Epithelial cell of proximal tubule (primary cell): ENCODE results near the gene ANLN. TPM values are rescaled to one million over a fixed set of nuclear protein-coding genes. Genes with fewer than 3 reads are reported as not detected.

Experiments used
- DNase-seq: peaks from one replicate; pipeline ENCODE4 v3.0.0-alpha.2; 2011; ENCODE audit warnings: low read depth
- H3K4me3 ChIP-seq: 2 replicates; pipeline ENCODE4 v1.5.1; 2011; ENCODE audit warnings: low read depth, mild to moderate bottlenecking, low read length
- total RNA-seq: library from RNA; depleted of rRNA; stranded (reverse); fragments of >200 nt; gene quantifications from 2 replicates; pipeline ENCODE4 v1.2.3, GENCODE V29; 2015
- TF ChIP-seq, protein P1 (sequence below): conservative IDR thresholded peaks from 2 replicates; pipeline ENCODE4 v1.5.1; 2012; ENCODE audit warnings: low read depth, mild to moderate bottlenecking, low read length

Gene ANLN, protein sequence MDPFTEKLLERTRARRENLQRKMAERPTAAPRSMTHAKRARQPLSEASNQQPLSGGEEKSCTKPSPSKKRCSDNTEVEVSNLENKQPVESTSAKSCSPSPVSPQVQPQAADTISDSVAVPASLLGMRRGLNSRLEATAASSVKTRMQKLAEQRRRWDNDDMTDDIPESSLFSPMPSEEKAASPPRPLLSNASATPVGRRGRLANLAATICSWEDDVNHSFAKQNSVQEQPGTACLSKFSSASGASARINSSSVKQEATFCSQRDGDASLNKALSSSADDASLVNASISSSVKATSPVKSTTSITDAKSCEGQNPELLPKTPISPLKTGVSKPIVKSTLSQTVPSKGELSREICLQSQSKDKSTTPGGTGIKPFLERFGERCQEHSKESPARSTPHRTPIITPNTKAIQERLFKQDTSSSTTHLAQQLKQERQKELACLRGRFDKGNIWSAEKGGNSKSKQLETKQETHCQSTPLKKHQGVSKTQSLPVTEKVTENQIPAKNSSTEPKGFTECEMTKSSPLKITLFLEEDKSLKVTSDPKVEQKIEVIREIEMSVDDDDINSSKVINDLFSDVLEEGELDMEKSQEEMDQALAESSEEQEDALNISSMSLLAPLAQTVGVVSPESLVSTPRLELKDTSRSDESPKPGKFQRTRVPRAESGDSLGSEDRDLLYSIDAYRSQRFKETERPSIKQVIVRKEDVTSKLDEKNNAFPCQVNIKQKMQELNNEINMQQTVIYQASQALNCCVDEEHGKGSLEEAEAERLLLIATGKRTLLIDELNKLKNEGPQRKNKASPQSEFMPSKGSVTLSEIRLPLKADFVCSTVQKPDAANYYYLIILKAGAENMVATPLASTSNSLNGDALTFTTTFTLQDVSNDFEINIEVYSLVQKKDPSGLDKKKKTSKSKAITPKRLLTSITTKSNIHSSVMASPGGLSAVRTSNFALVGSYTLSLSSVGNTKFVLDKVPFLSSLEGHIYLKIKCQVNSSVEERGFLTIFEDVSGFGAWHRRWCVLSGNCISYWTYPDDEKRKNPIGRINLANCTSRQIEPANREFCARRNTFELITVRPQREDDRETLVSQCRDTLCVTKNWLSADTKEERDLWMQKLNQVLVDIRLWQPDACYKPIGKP
- total RNA-seq: 155 and 187 TPM in 2 replicates

DNA sequence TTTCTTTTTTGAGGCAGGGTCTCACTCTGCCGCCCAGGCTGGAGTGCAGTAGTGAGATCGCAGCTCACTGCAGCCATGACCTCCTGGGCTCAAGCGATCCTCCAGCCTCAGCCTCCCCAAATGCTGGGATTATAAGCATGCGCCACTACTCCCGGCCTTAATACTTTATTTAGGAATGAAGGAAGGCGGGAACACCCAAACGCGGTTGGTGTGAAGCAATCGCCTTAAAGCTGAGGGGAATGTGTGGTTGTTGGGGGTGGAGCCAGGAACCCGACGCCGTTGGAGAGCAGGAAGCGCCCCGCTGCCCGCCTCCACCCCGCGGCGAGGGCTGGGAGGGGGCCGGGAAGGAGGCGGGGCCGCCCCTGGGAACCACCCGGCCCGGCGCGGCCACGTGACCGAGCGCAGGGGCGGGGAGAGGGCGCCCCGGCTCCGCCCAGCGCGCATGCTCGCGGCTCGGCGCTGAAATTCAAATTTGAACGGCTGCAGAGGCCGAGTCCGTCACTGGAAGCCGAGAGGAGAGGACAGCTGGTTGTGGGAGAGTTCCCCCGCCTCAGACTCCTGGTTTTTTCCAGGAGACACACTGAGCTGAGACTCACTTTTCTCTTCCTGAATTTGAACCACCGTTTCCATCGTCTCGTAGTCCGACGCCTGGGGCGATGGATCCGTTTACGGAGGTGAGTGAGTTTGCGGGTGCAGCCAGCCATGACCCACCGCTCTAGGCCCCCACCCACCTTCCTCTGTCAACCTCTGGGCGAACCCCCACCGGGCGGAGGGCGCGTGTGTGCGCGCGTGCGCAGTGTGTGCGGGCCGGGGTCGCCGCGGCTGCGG is at the start of gene ANLN:
TSS of gene ANLN (plus strand) at position 492 of the 828 bp plus-strand sequence. CDS start at position 657, 165 bp downstream.
- TF ChIP-seq, protein P1, sequence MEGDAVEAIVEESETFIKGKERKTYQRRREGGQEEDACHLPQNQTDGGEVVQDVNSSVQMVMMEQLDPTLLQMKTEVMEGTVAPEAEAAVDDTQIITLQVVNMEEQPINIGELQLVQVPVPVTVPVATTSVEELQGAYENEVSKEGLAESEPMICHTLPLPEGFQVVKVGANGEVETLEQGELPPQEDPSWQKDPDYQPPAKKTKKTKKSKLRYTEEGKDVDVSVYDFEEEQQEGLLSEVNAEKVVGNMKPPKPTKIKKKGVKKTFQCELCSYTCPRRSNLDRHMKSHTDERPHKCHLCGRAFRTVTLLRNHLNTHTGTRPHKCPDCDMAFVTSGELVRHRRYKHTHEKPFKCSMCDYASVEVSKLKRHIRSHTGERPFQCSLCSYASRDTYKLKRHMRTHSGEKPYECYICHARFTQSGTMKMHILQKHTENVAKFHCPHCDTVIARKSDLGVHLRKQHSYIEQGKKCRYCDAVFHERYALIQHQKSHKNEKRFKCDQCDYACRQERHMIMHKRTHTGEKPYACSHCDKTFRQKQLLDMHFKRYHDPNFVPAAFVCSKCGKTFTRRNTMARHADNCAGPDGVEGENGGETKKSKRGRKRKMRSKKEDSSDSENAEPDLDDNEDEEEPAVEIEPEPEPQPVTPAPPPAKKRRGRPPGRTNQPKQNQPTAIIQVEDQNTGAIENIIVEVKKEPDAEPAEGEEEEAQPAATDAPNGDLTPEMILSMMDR: no peak
- H3K4me3 ChIP-seq: peak within 1 kb of the TSS; percentile 88
- DNase-seq: no peak

DNA sequence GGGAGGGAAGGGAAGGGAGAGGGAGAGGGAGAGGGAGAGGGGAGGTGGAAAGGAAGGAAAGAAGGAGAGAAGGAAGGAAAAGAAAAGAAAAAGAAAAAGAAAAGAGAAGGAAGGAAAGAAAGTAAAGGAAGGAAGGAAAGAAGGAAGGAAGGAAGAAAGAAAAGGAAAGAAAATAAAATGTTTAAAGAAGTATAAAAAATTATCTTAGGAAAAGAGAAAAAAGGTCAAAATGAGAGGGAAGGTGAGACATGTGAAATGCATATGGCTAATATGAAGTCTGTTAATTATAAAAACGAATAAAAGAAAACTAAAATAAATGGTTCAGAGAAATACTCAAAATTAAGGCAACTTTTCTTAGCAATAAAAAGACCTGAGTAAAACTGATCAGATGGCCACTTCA is 46.1 kb upstream of the ANLN start:
- TF ChIP-seq, protein P1: no peak
- no peak overlapping the region for H3K4me3 ChIP-seq
- DNase-seq: no peak

DNA sequence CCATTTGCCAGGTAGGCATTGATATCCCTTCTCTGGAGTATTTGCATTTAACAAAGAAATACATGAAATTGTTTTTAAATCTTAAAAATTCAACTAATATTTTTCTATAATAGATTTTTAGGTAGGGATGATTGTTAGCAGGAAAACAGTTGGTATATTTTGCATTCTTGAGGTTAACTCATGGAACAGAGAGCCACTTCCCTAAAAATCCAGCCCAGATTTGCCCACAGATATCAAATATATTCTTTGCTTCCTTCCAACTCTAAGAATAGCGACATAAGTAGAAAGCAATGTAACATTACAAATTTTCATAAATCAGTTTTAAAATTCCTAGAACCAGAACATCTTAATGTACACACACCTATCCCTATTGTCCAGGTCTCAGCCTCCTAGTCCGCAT is 45.0 kb upstream of the ANLN start:
- TF ChIP-seq, protein P1: no peak
- DNase-seq: no peak

DNA sequence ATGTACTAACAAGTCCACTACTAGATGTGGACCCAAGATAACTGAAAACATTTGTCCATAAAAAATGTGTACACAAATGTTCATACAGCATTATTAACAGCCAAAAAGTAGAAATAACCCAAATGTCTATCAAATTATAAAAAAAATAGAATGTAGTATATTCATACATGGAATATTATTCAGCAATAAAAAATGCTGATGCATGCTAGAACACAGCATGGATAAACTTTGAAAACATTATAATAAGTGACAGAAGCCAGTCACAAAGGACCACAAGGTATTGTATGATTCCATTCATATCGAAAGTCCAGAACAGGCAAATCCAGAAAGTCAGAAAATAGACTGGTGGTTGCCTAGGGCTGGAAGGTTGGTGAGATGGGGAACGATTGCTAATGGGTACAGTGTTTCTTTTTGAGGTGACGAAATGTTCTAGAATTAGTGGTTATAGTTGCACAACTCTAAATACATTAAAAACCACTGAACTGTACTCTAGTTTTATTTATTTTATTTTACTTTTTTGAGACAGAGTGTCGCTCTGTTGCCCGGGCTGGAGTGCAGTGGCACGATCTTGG is 43.3 kb upstream of the ANLN start:
- no peak overlapping the region for H3K4me3 ChIP-seq
- DNase-seq: no peak
- TF ChIP-seq, protein P1: no peak

More for the DNA sequence above, 45.0 kb upstream of the ANLN start:
- H3K4me3 ChIP-seq: no peak overlapping the region

DNA sequence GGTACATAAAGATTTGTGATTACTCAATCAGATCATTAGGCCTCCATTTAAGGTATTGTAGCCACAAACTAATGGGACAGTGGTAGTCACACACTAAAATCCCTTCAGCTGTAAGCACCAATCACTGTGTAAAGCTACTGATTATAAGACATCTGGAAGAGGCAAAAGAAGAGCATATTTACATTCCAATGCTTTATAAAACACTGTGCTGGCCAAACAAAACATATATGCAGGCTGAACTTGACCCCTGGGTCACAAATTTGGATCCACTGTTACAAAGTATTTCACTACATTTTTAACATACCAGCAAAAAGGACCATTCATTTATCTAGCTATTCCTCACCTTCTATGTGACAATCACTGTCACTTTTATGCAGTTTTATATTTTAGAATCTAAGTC is 41.4 kb upstream of the ANLN start:
- TF ChIP-seq, protein P1: no peak
- no peak overlapping the region for H3K4me3 ChIP-seq
- DNase-seq: no peak

DNA sequence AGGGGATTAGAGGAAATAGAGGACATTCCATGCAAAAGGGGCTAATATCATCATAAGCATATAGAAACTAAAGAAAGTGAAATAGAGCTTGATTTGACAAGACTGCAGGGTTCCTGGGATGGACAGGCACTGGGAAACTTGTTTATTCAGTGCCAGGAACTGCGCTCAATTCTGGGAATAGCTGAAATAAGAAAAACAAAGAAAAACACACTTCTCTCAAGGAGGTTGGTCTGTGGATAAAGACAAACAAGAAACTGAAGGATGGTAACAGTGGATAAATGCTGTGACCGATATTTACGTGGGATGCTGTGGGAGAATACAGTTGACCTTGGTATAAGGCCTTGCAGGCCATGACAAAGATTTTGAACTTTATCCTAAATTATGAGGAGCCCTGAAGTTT is 40.9 kb upstream of the ANLN start:
- H3K4me3 ChIP-seq: no peak overlapping the region
- TF ChIP-seq, protein P1: no peak
- DNase-seq: no peak
